NCI-H2171 treated with DMSO at 0.1 percent for 48 hours (cell line): Measurements from ENCODE around the gene IGSF23.

Experiments used
- DNase-seq: peaks from one replicate; lab custom pipeline; 2025; lab: John Stamatoyannopoulos, UW

Gene IGSF23

GRCh38 chr19:44641501-44642265 lies 28.3 kb downstream of the IGSF23 start:
- no peak for DNase-seq

- no peak for DNase-seq
Measured at GRCh38 chr19:44642377-44642776, 29.0 kb downstream of the IGSF23 start.

GRCh38 chr19:44643605-44644401 lies 30.4 kb downstream of the IGSF23 start, which contains the start of gene PVR:
Gene PVR (plus strand): TSS chr19:44643910. CDS start chr19:44644097, 187 bp downstream.
- peak; percentile 70 for DNase-seq

- peak; percentile 74 for DNase-seq
Measured at GRCh38 chr19:44644402-44645016, 31.1 kb downstream of the IGSF23 start.

GRCh38 chr19:44645407-44646048 lies 32.2 kb downstream of the IGSF23 start:
- DNase-seq: no peak

GRCh38 chr19:44646049-44646416 lies 32.7 kb downstream of the IGSF23 start:
- no peak for DNase-seq

GRCh38 chr19:44647144-44647543 lies 33.8 kb downstream of the IGSF23 start:
- DNase-seq: no peak

- no peak for DNase-seq
Measured at GRCh38 chr19:44648631-44649251, 35.4 kb downstream of the IGSF23 start.

- no peak for DNase-seq
Measured at GRCh38 chr19:44649578-44650145, 36.3 kb downstream of the IGSF23 start.

GRCh38 chr19:44653343-44653742 lies 40.0 kb downstream of the IGSF23 start:
- no peak for DNase-seq

GRCh38 chr19:44653977-44654774 lies 40.8 kb downstream of the IGSF23 start:
- peak; percentile 25 for DNase-seq

GRCh38 chr19:44657211-44657921 lies 44.0 kb downstream of the IGSF23 start:
- peak; percentile 41 for DNase-seq

GRCh38 chr19:44658069-44658733 lies 44.8 kb downstream of the IGSF23 start:
- no peak for DNase-seq

GRCh38 chr19:44660081-44660480 lies 46.7 kb downstream of the IGSF23 start:
- no peak for DNase-seq

- DNase-seq: no peak
Measured at GRCh38 chr19:44661205-44661604, 47.8 kb downstream of the IGSF23 start.

GRCh38 chr19:44661904-44662303 lies 48.5 kb downstream of the IGSF23 start:
- DNase-seq: peak; percentile 76

GRCh38 chr19:44662691-44663385 lies 49.5 kb downstream of the IGSF23 start:
- DNase-seq: no peak

GRCh38 chr19:44663996-44664395 lies 50.6 kb downstream of the IGSF23 start:
- no peak for DNase-seq

- no peak for DNase-seq
Measured at GRCh38 chr19:44664976-44665375, 51.6 kb downstream of the IGSF23 start.
